ENCODE measurements around the gene LINGO1. TPM values are rescaled to one million over a fixed set of nuclear protein-coding genes. Genes with fewer than 3 reads are reported as not detected.

LINGO1 gene
- total and polyA plus RNA-seq, 2 of the 8 experiments (the other 6 are each of a cell fraction or from before 2014, with no cell fraction given) = 57.1 to 114 TPM

DNA sequence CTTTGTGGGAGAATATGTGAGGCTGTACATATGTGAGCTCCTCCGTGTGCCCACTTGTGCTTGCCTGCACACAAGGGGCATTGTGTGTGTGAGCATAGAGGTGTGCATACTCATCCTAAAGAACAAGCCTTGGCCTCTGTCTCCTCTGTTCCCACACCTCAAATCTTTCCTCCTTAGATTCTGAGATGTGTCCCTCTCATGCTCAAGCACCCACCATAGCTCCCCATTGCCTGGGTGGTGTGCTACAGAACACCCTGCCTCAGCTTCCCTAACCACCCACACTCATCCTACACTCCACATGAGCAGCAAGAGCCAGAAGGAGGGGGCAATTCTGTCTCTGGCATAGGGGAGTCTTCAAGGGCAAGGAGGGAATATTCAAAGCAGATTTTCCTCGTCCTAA, 27.7 kb downstream of the LINGO1 start:
- Histone ChIP-seq H2BK20ac (ENCODE audit: low read length) (peak overlapping the region; percentile 49; the same call in 1 of the 2 replicates), H2BK120ac (replicated peaks; ENCODE audit: low read depth, low read length) (no peak overlapping the region), H2BK15ac (ENCODE audit: low read length) (0 out of 2 replicates have a peak overlapping the region, but pooled peaks have one; percentile 85), H3K23me2 (ENCODE audit: low read depth, low read length) (peaks cover 4% of the 10 kb centered on the region; the same call in 1 of the 2 replicates), H4K20me1 (replicated peaks in 1 of 2; ENCODE audit: control insufficient read depth in 1 of 2, insufficient read depth in 2 of 2, low read length in 2 of 2) (no peaks in the 10 kb centered on the region), H4K5ac (ENCODE audit: insufficient read length, low read depth, low read length) (no peak overlapping the region), H3K9ac (replicated peaks in 1 of 4; ENCODE audit: extremely low read depth in 1 of 4, low read depth in 3 of 4, low read length in 3 of 4) (no peak overlapping the region), H3K4me1 (replicated peaks in 1 of 4; ENCODE audit: control insufficient read depth in 3 of 4, insufficient read depth in 4 of 4, low read length in 3 of 4) (peaks cover 4 to 27% (median 16%) of the 10 kb centered on the region in 4 experiments), H3K79me1 (ENCODE audit: low read depth, low read length) (no peaks in the 10 kb centered on the region), H3K14ac (ENCODE audit: insufficient read length) (no peak overlapping the region), H4K8ac (ENCODE audit: extremely low read depth, insufficient read depth, low read length) (no peak overlapping the region), H2BK5ac (ENCODE audit: low read depth, low read length) (peak overlapping the region; percentile 79; the same call in 1 of the 2 replicates), H3K27me3 (replicated peaks in 1 of 4; ENCODE audit: control insufficient read depth in 3 of 4, extremely low read depth in 1 of 4, insufficient read depth in 3 of 4, low read length in 3 of 4) (no peaks in the 10 kb centered on the region), H2AK5ac (ENCODE audit: low read depth, low read length) (no peak overlapping the region), H3K9me3 (ENCODE audit: insufficient read depth in 2 of 2, low read depth in 1 of 2, low read length in 1 of 2) (no peaks in the 10 kb centered on the region), H4K91ac (replicated peaks; ENCODE audit: insufficient read length, low read length) (no peak overlapping the region), H3K18ac (ENCODE audit: extremely low read depth, low read length) (peak overlapping the region; percentile 62; the same call in 1 of the 2 replicates), H3K4me2 (ENCODE audit: insufficient read depth in 1 of 2, low read depth in 2 of 2, low read length in 2 of 2) (peak overlapping the region; percentile 59 to 65), H3K27ac (ENCODE audit: low read depth, low read length) (no peak overlapping the region), H3K36me3 (ENCODE audit: control insufficient read depth in 2 of 4, insufficient read depth in 4 of 4, low read length in 3 of 4) (no peaks in the 10 kb centered on the region), H3K4ac (replicated peaks; ENCODE audit: insufficient read length, low read depth, low read length) (peak overlapping the region; percentile 6), H2BK12ac (ENCODE audit: low read depth, low read length) (peak overlapping the region; percentile 97; the same call in 1 of the 2 replicates), H3K4me3 (ENCODE audit: extremely low read depth in 1 of 4, insufficient read depth in 2 of 4, low read depth in 3 of 4, low read length in 4 of 4) (peak overlapping the region in 2 of 4 experiments; percentile 7 to 46; a peak in 2 of 8 replicates), H3K23ac (ENCODE audit: insufficient read length) (no peak overlapping the region), H3K79me2 (ENCODE audit: control insufficient read depth in 1 of 2, insufficient read depth in 2 of 2, low read length in 2 of 2) (no peaks in the 10 kb centered on the region), H3K56ac (replicated peaks; ENCODE audit: insufficient read length, low read depth, low read length) (no peak overlapping the region), H2AFZ (ENCODE audit: low read length) (no peak overlapping the region)
- no peak for FAIRE-seq
- ChIA-PET CTCF (ENCODE audit: partially characterized antibody) (interaction anchor here (0.9 to 17.9 kb wide), 11 partner anchors 7 to 216 kb away, joined by 3 to 161 read pairs (median 11); no protein-coding TSS in a partner anchor), POLR2A (ENCODE audit: partially characterized antibody) (interaction anchor here (0.6 to 6.0 kb wide), 9 partner anchors 9 to 59 kb away, joined by 3 to 40 read pairs (median 4); partner anchors contain the start of gene LINGO1)
- WGBS, 2 experiments (ENCODE audit: extremely low coverage in 1 of 2, insufficient coverage in 1 of 2, insufficient read length in 1 of 2, insufficient replicate concordance in 2 of 2, low coverage in 1 of 2, low lambda C conversion rate in 2 of 2, missing lambda C conversion rate in 1 of 2) = 85% methylated on average over 2 of the region's 2 CpGs; no CpG with 5 or more reads in 1 of the 2 experiments
- TF ChIP-seq JUND (IDR thresholded peaks at IDR 0.05; ENCODE audit: low read length) (no peak), CREB1 (IDR thresholded peaks at IDR 0.05) (no peak), KDM1A (IDR thresholded peaks at IDR 0.05; ENCODE audit: borderline replicate concordance, low read length) (peak; percentile 97), HDAC2 (IDR thresholded peaks at IDR 0.05; ENCODE audit: borderline replicate concordance in 1 of 2, low read depth in 2 of 2, low read length in 2 of 2) (peak in 1 of 2 experiments; percentile 97; a peak in 1 of 4 replicates), TAF1 (IDR thresholded peaks at IDR 0.05; ENCODE audit: low read depth, low read length) (no peak)
- no peak for DNase-seq (ENCODE audit: low read depth in 1 of 2, low spot score in 2 of 2)

Data from H1 (cell line).